HG03575 (cell line): Measurements from ENCODE around the gene CENPP.

ENCODE experiments used
- ATAC-seq: cut with Tn5 transposase; IDR thresholded peaks from one replicate; pipeline ENCODE4 v1.9.1; 2021; ENCODE audit not compliant: unreplicated experiment, insufficient number of reproducible peaks, low FRiP score; ENCODE audit errors: extremely low read depth

Gene CENPP

DNA sequence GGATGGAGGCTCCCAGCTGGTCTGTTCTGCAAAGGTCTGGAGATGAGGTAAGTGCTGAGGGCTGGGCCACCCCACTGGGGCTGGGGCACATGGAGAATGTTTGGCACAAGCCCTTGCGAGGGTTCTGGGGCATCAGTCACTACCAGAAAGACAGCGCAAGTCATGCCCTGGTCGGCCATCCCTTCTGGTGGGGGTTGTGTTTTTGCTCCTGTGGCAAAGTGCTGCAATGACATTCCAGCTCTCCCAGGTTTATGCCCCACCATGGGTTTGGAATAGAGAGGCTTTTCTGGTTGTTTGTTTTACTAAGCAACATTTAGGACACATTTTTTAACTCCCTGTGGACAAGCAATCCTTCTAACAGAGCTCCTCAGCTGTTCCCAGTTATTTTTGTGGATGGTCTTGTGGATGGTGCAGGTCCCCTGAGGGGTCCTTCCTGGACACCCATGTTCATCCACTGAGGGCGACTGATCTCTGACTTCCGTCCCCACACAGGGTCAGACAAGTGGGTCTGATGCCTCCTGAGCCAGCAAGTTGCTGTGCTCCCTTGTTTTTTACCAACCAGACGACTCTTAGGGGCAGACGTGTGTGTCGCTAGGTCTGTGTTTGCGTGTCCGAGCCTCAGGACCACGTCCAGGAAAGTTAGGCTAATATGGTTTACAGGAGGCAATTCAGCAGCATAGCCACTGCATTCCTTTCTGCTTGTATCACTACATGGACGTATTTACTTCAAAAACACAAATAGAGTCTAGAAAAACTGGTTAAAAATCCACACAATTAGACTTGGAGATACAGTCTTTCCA lies 274.9 kb downstream of the CENPP start:
- no peak for ATAC-seq

GRCh38 chr9:92601451-92601850 lies 275.7 kb downstream of the CENPP start:
- ATAC-seq, result no peak

- no peak for ATAC-seq
Measured at GRCh38 chr9:92602413-92602812, 276.7 kb downstream of the CENPP start.

DNA sequence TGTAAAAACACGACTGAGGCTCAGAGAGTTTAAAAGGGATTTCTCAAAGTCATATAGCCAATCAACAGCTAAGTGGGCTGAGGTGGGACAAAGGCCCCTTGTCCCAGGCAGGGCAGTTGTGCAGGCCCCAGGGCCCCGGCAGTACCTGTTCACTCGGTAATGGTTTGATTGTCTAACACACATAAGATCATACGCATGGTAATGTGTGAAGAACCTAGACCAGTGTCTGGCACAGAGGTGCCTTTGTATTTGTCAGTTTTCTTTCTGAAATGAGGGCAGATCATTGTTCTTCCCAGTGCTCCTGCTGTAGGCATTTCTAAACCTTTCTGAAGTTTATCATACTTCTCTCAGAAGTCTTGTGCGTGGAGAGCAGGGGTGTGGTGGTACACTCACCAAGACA lies 277.3 kb downstream of the CENPP start:
- no peak for ATAC-seq

- ATAC-seq, result no peak
Measured at GRCh38 chr9:92603990-92604389, 278.2 kb downstream of the CENPP start.

DNA sequence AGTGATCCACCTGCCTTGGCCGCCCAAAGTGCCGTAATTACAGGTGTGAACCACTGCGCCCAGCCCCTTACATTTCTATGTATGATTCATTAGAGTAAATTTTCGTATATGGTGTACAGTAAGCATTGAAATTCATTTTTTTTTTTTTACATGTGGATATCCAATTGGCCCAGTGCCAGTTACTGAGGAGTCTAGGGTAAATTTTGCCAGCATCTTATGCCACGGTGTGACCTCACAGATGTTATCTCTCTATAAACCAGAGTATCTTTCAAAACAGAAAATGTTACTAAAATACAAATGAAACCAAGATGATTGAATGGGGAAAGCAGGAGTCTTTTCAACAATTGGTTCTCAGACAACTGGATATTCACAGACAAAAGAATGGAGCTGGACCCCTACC lies 279.5 kb downstream of the CENPP start:
- no peak for ATAC-seq

DNA sequence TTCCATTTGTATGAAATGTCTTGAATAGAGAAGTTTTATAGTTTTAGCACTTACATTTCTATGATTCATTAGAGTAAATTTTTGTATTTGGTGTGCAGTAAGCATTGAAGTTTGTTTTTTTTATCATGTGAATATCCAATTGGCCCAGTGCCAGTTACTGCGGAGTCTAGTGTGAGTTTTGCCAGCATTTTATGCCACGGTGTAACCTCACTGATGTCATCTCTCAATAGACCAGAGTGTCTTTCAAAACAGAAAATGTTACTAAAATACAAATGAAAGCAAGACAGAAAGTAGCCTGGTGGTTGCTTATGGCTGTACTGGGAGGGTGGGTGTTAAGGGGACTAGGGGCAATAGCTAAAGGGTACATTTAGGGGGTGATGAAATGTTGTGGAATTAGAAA lies 281.3 kb downstream of the CENPP start:
- no peak for ATAC-seq

- no peak for ATAC-seq
Measured at GRCh38 chr9:92607773-92608172, 282.0 kb downstream of the CENPP start.

DNA sequence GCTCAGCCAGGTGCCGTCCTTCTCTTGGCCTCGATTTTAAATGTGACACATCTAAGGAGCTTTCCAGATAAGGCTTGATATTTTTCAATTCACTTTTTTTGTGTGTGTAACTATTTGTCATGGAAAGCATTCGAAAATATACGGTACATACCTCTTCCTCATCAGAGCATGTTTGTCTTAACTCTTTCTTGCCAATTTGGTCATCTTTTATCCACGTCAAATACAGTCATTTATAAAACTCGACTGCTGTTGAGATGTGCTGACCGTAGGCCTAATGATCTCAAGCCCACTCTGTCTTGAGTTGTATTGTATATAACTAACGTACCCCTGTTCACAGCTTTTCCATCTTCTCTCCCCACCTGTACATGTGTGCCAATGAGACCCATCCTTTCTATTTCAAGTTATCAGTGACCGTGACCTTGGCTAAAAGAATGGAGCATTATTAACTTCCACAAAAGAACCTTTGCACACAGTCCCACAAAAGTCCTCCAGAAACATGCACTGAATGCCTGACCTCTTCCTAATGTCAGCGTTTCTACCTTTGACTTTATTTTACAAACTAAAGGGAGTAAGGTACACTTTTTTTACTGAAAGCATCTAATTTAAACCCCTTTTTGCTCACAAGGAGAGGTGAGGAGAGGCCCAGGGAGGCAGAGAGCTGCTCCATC lies 282.6 kb downstream of the CENPP start:
- no peak for ATAC-seq

- ATAC-seq, result no peak
Measured at GRCh38 chr9:92608909-92609445, 283.2 kb downstream of the CENPP start.

GRCh38 chr9:92610470-92611420 lies 285.0 kb downstream of the CENPP start:
- no peak for ATAC-seq

- no peak for ATAC-seq
Measured at GRCh38 chr9:92611621-92612285, 286.0 kb downstream of the CENPP start.

- ATAC-seq, result no peak
Measured at GRCh38 chr9:92612292-92612691, 286.5 kb downstream of the CENPP start.

DNA sequence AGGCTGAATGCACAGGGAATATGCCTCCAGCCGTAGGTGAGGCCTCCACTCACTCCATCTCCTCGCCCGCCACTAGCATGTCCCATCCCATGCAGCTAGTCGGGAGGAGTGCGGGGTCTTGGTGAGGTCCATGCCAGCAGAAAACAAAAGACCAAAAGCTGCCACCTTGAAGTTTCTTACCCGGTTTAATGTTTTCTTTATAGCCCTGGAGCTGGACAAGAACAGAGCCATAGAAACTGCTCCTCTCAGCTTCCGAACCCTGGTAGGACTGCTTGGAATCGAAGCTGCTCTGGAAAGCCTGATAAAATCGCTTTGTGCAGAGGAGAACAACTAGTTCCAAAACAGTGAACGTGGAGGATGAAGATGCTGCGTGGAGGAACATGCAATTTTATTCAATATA lies 287.1 kb downstream of the CENPP start:
- ATAC-seq, result no peak

DNA sequence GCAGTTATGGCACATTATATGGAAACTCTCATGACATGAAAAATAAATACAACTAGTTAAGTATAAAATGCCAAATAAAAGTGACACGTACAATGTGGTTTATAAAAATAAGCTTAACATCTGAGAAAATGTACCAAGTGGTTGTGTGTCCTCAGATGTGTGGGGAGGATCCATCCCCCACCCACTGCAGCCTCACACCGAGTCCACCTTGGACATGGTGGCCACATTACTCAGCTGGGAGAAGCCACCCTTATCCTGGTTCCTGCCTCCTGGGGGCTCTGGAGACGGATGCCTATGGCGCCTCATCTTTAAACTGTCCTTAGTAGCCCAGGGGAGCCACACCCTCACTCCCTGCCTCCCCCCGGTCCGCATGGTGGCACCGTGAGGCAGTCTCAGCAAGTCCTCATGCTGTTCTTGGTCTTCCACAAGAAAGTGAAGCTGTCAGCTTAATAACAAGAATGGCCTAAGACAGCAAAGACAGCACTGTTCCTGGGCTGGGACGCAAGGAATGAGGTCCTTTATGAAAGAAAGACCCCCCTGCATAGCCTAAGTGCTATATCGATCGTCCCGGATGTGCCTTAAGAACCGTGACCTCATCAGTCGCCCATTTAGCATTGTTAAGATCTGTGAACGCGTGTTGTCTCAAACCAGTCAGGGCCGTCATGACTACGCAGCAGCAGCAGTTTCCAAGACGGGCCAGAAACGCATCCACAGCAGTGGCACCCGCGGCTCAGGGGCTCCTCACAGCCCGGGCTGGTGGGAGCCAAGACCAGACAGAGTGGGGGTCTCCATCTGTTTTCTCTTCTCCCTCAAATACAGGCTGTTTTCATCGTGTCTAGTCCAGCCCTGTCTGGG lies 287.7 kb downstream of the CENPP start:
- no peak for ATAC-seq

GRCh38 chr9:92614123-92614510 lies 288.4 kb downstream of the CENPP start:
- no peak for ATAC-seq

DNA sequence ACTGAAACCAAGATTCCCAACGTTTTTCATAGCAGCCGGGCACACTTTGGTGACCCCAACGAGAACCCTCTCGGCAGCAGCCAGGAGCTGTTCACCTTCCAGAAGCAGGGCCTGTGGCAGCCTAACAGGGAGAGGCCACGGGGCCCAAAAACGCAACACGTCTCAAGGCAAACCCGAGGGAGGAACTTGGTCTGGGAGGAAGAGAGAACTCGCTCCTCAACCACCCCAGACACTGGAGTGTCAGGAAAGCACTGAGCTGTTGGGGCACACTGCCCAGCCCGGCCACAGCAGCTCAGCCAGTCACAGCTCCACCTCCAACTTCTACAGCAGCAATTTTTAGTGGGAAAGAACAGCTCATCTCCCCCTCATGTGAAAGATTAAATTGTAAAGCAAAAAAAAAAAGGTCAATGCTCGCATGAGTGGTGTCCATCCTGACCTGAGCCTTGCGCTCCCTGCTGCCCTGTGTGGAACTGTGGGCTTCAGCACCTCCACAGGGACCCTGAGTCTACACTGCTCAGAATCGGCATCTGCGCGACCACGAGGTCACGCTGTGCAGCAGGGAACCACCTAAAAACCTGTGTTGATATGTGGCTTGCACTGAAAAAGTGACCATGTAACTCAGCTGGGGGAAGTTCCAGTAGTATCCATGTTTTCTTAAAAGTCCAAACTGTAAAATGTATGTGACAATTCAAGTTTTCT lies 289.2 kb downstream of the CENPP start:
- no peak for ATAC-seq
